LNCAP (cell line): ENCODE data around the gene SELENOO.

Experiments
- CTCF ChIP-seq: fragments of 450-650 bp; IDR thresholded peaks from 2 replicates; pipeline ENCODE4 v1.5.1; 2017; ENCODE audit warnings: mild to moderate bottlenecking

Gene SELENOO

DNA sequence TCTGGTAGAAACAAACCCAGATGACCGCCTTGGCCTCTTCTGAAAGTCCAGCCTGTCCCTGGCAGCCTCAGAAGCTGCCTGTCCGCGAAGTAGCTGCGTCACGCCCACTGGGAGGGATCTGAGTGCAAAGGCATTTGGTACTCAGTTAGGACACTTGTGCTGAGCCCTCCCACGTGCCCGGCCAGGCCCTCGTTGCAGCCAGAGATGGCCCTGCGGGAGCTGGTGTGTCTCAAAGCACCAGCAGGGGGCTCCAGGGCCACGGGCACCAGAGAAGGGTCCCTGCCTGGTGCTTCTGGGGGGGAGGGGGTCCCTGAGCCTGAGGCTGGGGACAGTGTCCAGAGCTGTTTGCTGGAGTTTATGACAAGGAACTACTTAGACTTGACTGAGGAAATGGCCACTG is 5.8 kb downstream of the SELENOO start:
- peak; percentile 51 for TF ChIP-seq CTCF

DNA sequence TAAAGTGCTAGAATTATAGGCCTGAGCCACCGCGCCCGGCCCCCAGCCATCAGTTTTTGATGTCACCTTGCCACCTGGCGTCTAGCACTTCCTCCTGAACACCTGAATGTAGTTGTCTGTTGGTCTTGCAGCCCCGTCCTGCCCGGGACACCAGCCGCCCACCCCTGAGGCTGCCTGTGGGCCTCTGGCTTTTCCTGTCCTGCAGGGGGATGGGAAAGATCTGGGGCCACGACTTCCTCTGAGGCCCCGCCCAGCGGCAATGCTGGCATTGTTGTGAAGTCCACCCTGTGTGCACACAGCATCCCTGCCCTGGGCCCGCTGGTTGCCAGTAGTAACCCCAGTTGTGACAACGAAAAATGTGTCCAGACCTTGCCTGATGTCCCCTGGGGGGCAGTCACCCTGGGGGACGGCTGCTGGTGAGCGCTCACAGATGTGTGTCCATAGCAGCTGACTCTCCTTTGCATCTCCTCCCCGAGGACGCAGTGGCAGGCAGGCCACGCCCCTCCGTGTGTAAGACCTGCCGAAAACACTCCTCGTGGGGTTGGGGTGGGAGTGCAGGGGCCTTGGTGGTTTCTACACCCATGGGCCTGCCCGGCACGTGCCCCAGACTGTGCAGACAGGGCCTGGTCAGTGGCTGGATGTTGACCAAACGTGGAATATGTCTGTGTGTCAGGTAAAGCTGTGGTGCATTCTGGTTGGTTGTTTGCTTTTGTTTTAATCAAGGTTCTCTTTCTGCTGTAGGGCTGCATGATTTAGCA is 6.8 kb downstream of the SELENOO start:
- TF ChIP-seq CTCF = no peak

DNA sequence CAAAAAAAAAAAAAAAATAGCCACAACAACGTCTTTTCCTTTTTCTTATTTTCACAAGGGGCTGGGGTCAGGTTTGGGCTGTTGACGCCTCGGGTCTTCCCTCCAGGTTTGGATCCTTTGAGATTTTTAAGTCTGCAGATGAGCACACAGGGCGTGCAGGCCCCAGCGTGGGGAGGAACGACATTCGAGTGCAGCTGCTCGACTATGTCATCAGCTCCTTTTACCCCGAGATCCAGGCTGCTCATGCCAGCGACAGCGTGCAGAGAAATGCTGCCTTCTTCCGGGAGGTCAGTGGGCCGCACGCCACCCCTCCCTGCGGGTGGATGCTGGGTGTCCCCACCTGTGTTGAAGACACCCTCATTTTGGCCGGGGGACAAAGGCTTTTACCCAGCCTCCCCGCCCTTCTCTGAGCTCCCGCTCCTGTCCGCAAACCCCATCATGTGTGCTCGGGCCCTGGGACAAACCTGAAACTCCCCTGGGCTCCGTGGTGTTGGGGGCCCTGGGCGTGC is 7.7 kb downstream of the SELENOO start:
- TF ChIP-seq CTCF = no peak

DNA sequence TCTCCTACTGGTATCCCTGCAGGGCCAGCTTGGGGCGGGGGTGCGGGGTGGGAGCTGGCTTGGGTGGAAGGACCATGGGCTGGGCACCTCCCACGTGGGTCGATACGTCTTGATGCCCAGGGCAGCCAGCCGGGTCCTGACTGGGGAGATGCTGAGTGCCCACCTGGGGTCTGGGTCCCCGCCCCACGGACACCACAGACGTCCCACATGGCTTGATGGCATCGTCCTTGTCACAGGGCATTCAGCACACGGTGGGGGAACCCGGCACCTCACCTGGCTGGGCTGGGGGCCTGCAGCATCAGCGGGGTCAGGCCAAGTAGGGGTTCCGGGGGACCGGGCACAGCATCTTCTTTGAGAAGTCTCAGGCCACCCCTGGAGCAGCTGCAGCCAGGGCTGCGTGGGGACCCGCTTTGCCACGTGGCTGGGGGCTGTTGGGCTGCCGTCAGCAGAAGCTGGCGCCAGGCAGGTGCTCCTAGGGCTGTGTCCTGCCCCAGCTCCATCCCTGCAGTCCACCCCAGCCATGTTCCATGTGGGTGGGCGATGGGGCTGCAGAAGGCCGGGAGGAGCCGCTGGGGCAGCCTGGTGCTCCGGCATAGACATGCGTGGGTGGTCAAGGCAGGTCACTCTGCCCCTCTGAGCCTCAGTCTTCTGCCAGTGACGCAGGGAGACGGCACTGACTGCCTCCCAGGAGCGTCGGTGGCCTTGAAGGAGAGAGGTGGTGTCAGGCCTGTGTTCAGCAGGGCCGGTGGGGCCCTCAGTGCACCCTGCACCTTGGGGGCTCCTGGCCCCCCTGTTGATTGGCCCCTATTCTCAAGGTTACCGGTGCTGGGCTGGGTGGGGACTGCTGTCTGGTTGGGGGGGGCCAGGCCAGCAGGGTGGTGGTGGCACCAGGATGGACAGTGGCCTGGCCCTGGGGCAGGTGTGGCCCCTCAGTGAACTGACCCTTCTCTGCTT is 8.4 kb downstream of the SELENOO start:
- no peak for TF ChIP-seq CTCF

GRCh38 chr22:50209893-50210292 is 9.1 kb downstream of the SELENOO start:
- TF ChIP-seq CTCF = peak; percentile 90

DNA sequence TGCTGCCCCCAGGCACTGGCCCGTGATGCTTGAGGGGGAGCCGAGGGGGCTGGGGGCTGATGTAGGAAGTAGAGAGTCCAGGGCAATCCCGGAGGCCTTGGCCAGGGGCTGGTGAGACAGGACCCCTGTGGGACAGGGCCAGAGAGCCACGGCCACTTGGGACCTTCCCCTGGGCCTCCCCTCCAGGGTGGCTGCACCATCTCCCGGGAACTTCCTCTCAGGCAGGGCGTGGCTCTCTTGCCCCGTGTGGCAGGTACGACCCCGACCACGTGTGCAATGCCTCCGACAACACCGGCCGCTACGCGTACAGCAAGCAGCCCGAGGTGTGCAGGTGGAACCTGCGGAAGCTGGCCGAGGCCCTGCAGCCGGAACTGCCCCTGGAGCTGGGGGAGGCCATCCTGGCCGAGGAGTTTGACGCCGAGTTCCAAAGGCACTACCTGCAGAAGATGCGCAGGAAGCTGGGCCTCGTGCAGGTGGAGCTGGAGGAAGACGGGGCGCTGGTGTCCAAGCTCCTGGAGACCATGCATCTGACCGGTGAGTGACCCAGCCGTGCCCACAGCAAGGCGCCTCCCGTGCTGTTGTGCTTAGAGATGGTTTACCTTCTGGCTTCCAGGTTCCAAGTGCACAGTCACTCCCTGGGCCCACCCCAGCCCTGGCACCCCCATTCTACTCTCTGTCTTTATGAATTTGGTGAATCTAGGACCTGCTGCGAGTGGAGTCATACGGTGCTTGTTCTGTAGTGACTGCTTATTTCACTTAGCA is 9.7 kb downstream of the SELENOO start:
- no peak for TF ChIP-seq CTCF

DNA sequence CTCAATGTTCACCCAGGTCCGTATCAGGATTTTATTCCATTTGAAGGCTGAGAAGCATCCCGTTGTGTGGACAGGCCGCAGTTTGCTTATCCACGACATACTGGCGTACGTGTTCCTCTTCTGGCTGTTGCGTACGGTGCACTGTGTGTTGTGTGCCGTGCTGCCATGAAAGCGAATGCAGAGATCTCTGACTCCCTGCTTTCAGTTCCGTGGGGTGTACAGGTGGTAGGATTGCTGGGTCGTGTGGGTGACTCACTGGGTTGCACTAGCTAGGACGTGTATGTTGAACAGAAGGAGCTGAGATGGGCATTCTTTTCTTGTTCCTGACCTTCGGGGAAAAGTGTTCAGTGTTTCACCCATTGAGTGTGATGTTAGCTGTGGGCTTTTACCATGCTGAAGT is 10.3 kb downstream of the SELENOO start:
- no peak for TF ChIP-seq CTCF
